Endothelial cell of hepatic sinusoid (primary cell): ENCODE results near the gene TNS1.

Experiments used
- in situ Hi-C: cut with HindIII; loops from 2 replicates; pipeline ENCODE4 v1.10.0; 2017; ENCODE audit warnings: low sequenced_read_pairs

The TNS1 gene

GRCh38 chr2:217884985-217885384 is 117.8 kb downstream of the TNS1 start:
- in situ Hi-C loops = no loop called here

GRCh38 chr2:217880891-217881290 is 121.9 kb downstream of the TNS1 start:
- in situ Hi-C loops = no loop called here

GRCh38 chr2:217880287-217880889 is 122.4 kb downstream of the TNS1 start:
- in situ Hi-C loops = no loop called here

- in situ Hi-C loops = no loop called here
Measured at GRCh38 chr2:217878915-217879590, 123.7 kb downstream of the TNS1 start.

GRCh38 chr2:217877866-217878265 is 124.9 kb downstream of the TNS1 start:
- in situ Hi-C loops = no loop called here

GRCh38 chr2:217876253-217876570 is 126.6 kb downstream of the TNS1 start:
- in situ Hi-C loops = no loop called here

- in situ Hi-C loops = no loop called here
Measured at GRCh38 chr2:217875556-217876252, 127.1 kb downstream of the TNS1 start.

- in situ Hi-C loops = no loop called here
Measured at GRCh38 chr2:217875138-217875537, 127.7 kb downstream of the TNS1 start.

GRCh38 chr2:217873371-217873770 is 129.4 kb downstream of the TNS1 start:
- in situ Hi-C loops = no loop called here

GRCh38 chr2:217872319-217872718 is 130.5 kb downstream of the TNS1 start:
- in situ Hi-C loops = no loop called here

- in situ Hi-C loops = no loop called here
Measured at GRCh38 chr2:217870528-217871011, 132.2 kb downstream of the TNS1 start.

GRCh38 chr2:217868911-217869334 is 133.9 kb downstream of the TNS1 start:
- in situ Hi-C loops = no loop called here

GRCh38 chr2:217868265-217868892 is 134.4 kb downstream of the TNS1 start:
- in situ Hi-C loops = no loop called here

- in situ Hi-C loops = no loop called here
Measured at GRCh38 chr2:217866457-217866856, 136.3 kb downstream of the TNS1 start.

- in situ Hi-C loops = loop anchor here (5.0 kb wide), 2 partner anchors 68 to 117 kb away; no protein-coding TSS in a partner anchor
Measured at GRCh38 chr2:217864963-217865772, 137.6 kb downstream of the TNS1 start.

GRCh38 chr2:217863883-217864282 is 138.9 kb downstream of the TNS1 start:
- in situ Hi-C loops = loop anchor here (5.0 kb wide), 2 partner anchors 67 to 118 kb away; no protein-coding TSS in a partner anchor

GRCh38 chr2:217861334-217861877 is 141.4 kb downstream of the TNS1 start:
- in situ Hi-C loops = loop anchor here (5.0 kb wide), 2 partner anchors 64 to 121 kb away; no protein-coding TSS in a partner anchor

- in situ Hi-C loops = loop anchor here (5.0 kb wide), 2 partner anchors 63 to 122 kb away; no protein-coding TSS in a partner anchor
Measured at GRCh38 chr2:217859926-217860325, 142.9 kb downstream of the TNS1 start.

- in situ Hi-C loops = no loop called here
Measured at GRCh38 chr2:217858519-217859491, 144.0 kb downstream of the TNS1 start.
